PC-9 (cell line): ENCODE data around the gene RGL2. TPM values are rescaled to one million over a fixed set of nuclear protein-coding genes. Genes with fewer than 3 reads are reported as not detected.

Experiments used
- BruUV-seq: library from RNA; stranded (reverse); fragments of 400-500 nt; replicated peaks from 2 replicates; lab custom pipeline; 2021; lab: Mats Ljungman, UMichigan
- CTCF ChIA-PET: fragments of 300-600 bp; sonication (Branson Sonifier 250); formaldehyde crosslinking; loops from one replicate; lab custom pipeline; 2022; ENCODE audit warnings: antibody characterized with exemption; lab: Charles Lee
- POLR2A ChIA-PET: fragments of 300-600 bp; sonication (Branson Sonifier 250); formaldehyde crosslinking; loops from one replicate; lab custom pipeline; 2022; ENCODE audit warnings: antibody characterized with exemption; ENCODE audit not compliant: unreplicated experiment; lab: Charles Lee
- DNase-seq, 2 experiments: peaks; one replicate each; pipeline versions ENCODE4 v3.0.0 to v3.0.0-alpha.2; 2015 to 2022; ENCODE audit warnings: mixed read lengths in 1 of 2
- H2AFZ ChIP-seq: fragments of 200-600 bp; sonication (generic); 2 replicates; pipeline ENCODE4 v1.8.1; 2017; ENCODE audit warnings: antibody characterized with exemption
- H3F3A ChIP-seq: fragments of 200-600 bp; sonication (generic); 2 replicates; pipeline ENCODE4 v1.8.1; 2017; ENCODE audit warnings: antibody characterized with exemption, mild to moderate bottlenecking, low read depth; ENCODE audit not compliant: insufficient read depth
- H3K27ac ChIP-seq: fragments of 200-600 bp; sonication (generic); 2 replicates; pipeline ENCODE4 v1.6.1; 2016; ENCODE audit warnings: mixed run types
- H3K27me3 ChIP-seq: fragments of 200-600 bp; sonication (generic); 2 replicates; pipeline ENCODE4 v1.6.1; 2016; ENCODE audit warnings: low read depth, mixed run types; ENCODE audit not compliant: insufficient read depth
- H3K36me3 ChIP-seq: fragments of 200-600 bp; sonication (generic); 2 replicates; pipeline ENCODE4 v1.6.1; 2016; ENCODE audit warnings: low read depth, mixed run types
- H3K4me1 ChIP-seq: fragments of 200-600 bp; sonication (generic); replicated peaks from 2 replicates; pipeline ENCODE4 v1.6.1; 2016; ENCODE audit warnings: mixed run types; ENCODE audit not compliant: insufficient read depth
- H3K4me2 ChIP-seq: fragments of 200-600 bp; sonication (generic); 2 replicates; pipeline ENCODE4 v1.6.1; 2017; ENCODE audit warnings: mixed run types
- H3K4me3 ChIP-seq: fragments of 200-600 bp; sonication (generic); 2 replicates; pipeline ENCODE4 v1.6.1; 2016; ENCODE audit warnings: mixed run types
- H3K79me2 ChIP-seq: fragments of 200-600 bp; sonication (generic); 2 replicates; pipeline ENCODE4 v1.6.1; 2017; ENCODE audit warnings: low read depth, mixed run types
- H3K9me2 ChIP-seq: fragments of 200-600 bp; sonication (generic); 2 replicates; pipeline ENCODE4 v1.8.1; 2017; ENCODE audit warnings: mild to moderate bottlenecking; ENCODE audit not compliant: insufficient read depth
- H3K9me3 ChIP-seq: fragments of 200-600 bp; sonication (generic); 2 replicates; pipeline ENCODE4 v1.8.1; 2016; ENCODE audit warnings: low read depth; ENCODE audit not compliant: insufficient read depth
- H4K20me1 ChIP-seq: fragments of 200-600 bp; sonication (generic); 2 replicates; pipeline ENCODE4 v1.8.1; 2017; ENCODE audit not compliant: insufficient read depth
- EZH2 ChIP-seq: fragments of 200-600 bp; sonication (generic); IDR thresholded peaks from 2 replicates; pipeline ENCODE4 v1.8.0; 2017; ENCODE audit warnings: antibody characterized with exemption, low read depth
- intact Hi-C: fragments of 100-400 bp; cut with micrococcal nuclease; formaldehyde crosslinking; loops from one replicate; pipeline ENCODE4 v1.10.0; 2022; ENCODE audit not compliant: unreplicated experiment
- total RNA-seq: library from RNA; stranded (reverse); gene quantifications from 2 replicates; pipeline ENCODE4 v1.2.3, GENCODE V29; 2021
- TF ChIP-seq, protein P1 (sequence below): fragments of 200-600 bp; sonication (generic); conservative IDR thresholded peaks from 2 replicates; pipeline ENCODE4 v1.6.1; 2017; ENCODE audit warnings: mixed run types, antibody characterized with exemption, mild to moderate bottlenecking, moderate library complexity

RGL2 gene
- total RNA-seq, 1 experiment from 2014 or later, result 102 TPM

DNA sequence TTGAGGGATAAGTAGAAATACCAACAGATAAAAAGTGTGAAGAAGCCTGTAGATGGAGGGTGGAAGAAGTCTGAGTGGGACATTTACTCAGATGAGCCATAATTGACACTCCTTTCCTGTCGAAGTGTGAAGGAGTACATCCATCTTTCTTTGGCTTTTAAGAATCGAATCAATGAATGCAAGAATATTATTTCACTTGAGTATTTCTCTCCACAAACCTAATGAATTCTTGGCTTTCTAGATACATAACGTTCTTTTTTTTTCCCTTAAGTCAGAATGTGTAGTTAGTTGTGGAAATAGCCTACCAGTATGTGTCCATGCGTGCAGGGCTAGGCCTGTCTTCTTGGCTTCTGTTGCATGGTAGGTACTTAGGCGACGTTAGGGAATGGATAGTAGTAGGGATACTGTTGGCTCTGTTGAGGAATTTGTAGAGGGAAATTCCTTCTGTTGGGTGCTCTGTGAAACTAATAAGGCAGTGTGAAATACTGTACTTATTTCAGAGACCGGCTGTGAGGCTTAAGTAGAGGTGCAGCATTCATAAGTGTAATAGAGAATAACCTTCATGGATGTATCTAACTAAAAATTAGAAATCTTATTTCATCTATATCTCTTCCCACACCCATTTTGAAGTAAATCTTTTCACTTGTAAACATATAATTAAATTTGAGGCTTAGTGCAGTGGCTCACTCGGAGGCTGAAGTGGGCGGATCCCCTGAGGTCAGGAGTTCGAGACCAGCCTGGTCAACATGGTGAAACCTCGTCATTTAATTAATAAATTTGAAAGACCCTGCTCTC, 25.4 kb downstream of the RGL2 start:
- peaks cover 36% of the 10 kb centered on the region for H4K20me1 ChIP-seq
- H3K4me1 ChIP-seq, result peaks cover 39% of the 10 kb centered on the region
- H3K36me3 ChIP-seq, result peaks cover 44% of the 10 kb centered on the region
- BruUV-seq, result no TSS peak
- H3K27me3 ChIP-seq, result no peaks in the 10 kb centered on the region
- ChIA-PET CTCF (no interaction called here), POLR2A (interaction anchor here (0.7 kb wide), 1 partner anchor 16 kb away, joined by 3 read pairs; the partner anchor contains the start of gene PFDN6)
- peak in 1 of 2 experiments; percentile 10 for DNase-seq
- H3K4me2 ChIP-seq, result peak overlapping the region; percentile 96
- peaks cover 56% of the 10 kb centered on the region for H3K79me2 ChIP-seq
- H3K9me2 ChIP-seq, result no peaks in the 10 kb centered on the region
- intact Hi-C loops, result loop anchor here (10.0 kb wide), 1 partner anchor 69 kb away; the partner anchor contains the start of genes HSD17B8, RING1, RXRB and SLC39A7
- peaks cover 61% of the 10 kb centered on the region for H3F3A ChIP-seq
- H3K4me3 ChIP-seq, result peak overlapping the region; percentile 70
- H3K9me3 ChIP-seq, result no peaks in the 10 kb centered on the region
- H3K27ac ChIP-seq, result peak overlapping the region; percentile 79
- no peak for TF ChIP-seq EZH2
- TF ChIP-seq, protein P1, sequence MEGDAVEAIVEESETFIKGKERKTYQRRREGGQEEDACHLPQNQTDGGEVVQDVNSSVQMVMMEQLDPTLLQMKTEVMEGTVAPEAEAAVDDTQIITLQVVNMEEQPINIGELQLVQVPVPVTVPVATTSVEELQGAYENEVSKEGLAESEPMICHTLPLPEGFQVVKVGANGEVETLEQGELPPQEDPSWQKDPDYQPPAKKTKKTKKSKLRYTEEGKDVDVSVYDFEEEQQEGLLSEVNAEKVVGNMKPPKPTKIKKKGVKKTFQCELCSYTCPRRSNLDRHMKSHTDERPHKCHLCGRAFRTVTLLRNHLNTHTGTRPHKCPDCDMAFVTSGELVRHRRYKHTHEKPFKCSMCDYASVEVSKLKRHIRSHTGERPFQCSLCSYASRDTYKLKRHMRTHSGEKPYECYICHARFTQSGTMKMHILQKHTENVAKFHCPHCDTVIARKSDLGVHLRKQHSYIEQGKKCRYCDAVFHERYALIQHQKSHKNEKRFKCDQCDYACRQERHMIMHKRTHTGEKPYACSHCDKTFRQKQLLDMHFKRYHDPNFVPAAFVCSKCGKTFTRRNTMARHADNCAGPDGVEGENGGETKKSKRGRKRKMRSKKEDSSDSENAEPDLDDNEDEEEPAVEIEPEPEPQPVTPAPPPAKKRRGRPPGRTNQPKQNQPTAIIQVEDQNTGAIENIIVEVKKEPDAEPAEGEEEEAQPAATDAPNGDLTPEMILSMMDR, result no peak
- H2AFZ ChIP-seq, result no peak overlapping the region

DNA sequence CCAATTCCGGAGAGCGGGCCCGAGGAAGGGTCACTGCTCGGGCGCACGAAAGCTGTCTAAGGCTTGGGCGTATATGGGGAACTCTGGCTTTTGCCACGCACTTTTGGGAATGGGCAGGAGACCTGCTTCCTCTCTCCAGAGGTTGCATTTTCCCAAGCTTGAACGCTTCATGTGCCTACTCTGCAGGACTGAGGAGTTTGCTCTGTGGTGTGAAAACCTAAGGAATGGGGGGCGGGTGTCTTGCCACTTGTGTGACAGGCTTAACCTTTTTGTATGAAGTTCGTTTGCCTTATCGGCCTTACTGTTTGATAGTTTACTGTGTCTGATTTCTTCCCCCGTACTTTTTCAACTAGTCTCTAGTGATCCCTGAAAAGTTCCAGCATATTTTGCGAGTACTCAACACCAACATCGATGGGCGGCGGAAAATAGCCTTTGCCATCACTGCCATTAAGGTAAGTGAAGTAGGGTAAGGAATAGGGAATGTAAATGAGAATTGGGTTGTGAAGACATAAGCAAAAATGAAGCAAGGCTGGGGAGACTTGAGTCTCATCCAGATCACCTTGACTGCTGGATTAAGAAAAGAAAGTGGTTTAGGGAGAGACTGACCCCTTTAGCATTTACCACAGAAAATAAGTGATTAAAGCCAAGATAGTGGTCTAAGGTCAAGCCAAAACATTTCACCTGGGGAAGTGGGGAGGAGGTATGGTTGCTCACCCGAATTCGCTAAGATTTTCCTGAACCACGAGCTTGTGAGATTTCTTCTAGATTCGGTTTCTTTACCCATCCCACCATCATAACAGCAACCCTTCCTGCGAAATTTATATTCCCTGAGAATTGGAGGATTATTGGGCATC, 26.2 kb downstream of the RGL2 start:
- peak overlapping the region; percentile 96 for H3K4me2 ChIP-seq
- peak overlapping the region; percentile 70 for H3K4me3 ChIP-seq
- peaks cover 44% of the 10 kb centered on the region for H3K36me3 ChIP-seq
- H4K20me1 ChIP-seq, result peaks cover 36% of the 10 kb centered on the region
- no peaks in the 10 kb centered on the region for H3K9me3 ChIP-seq
- peaks cover 56% of the 10 kb centered on the region for H3K79me2 ChIP-seq
- ChIA-PET POLR2A (interaction anchor here (0.6 to 1.0 kb wide), 3 partner anchors 17 to 300 kb away, joined by 5 to 13 read pairs (median 6); partner anchors contain the start of genes PFDN6 and WDR46), CTCF (no interaction called here)
- peak in 1 of 2 experiments; percentile 33 for DNase-seq
- H3K4me1 ChIP-seq, result peaks cover 39% of the 10 kb centered on the region
- no peaks in the 10 kb centered on the region for H3K27me3 ChIP-seq
- peaks cover 53% of the 10 kb centered on the region for H3F3A ChIP-seq
- no peak overlapping the region for H2AFZ ChIP-seq
- H3K27ac ChIP-seq, result peak overlapping the region; percentile 79
- intact Hi-C loops, result loop anchor here (10.0 kb wide), 1 partner anchor 68 kb away; the partner anchor contains the start of genes HSD17B8, RING1, RXRB and SLC39A7
- TSS peak; percentile 62 for BruUV-seq
- no peak for TF ChIP-seq EZH2
- TF ChIP-seq, protein P1, result no peak
- H3K9me2 ChIP-seq, result no peaks in the 10 kb centered on the region
